ENCODE measurements around the gene ADGRG2. TPM values are rescaled to one million over a fixed set of nuclear protein-coding genes. Genes with fewer than 3 reads are reported as not detected.

The ADGRG2 gene
- total RNA-seq, 1 experiment from 2014 or later: not detected

- TF ChIP-seq ELF1 (IDR thresholded peaks at IDR 0.05; ENCODE audit: borderline replicate concordance, low read depth) (no peak), ZNF274 (IDR thresholded peaks at IDR 0.05; ENCODE audit: low read depth, low read length) (no peak), YY1 (IDR thresholded peaks at IDR 0.05; ENCODE audit: extremely low read depth, insufficient replicate concordance, low read depth, low read length) (no peak), EGR1 (IDR thresholded peaks at IDR 0.05; ENCODE audit: low read depth) (no peak)
Measured at GRCh38 chrX:18956303-18957032, 165.8 kb downstream of the ADGRG2 start (continued).

GRCh38 chrX:18955676-18956075 lies 166.6 kb downstream of the ADGRG2 start:
- BruUV-seq (replicated peaks): no TSS peak
- ChIA-PET CTCF (no interaction called here), POLR2A (no interaction called here), RAD21 (ENCODE audit: low non-redundant PET in 1 of 2, low total read pairs in 2 of 2, uncharacterized antibody in 2 of 2, unreplicated experiment in 2 of 2) (no interaction called here)
- intact Hi-C loops (cut with micrococcal nuclease): no loop called here
- Histone ChIP-seq H3K79me2 (ENCODE audit: insufficient read depth, low read length) (no peaks in the 10 kb centered on the region), H2AFZ (ENCODE audit: low read depth, low read length, poor library complexity, severe bottlenecking) (no peak overlapping the region), H3K4me1 (ENCODE audit: control insufficient read depth in 1 of 2, insufficient read depth in 2 of 2, low read length in 2 of 2) (no peaks in the 10 kb centered on the region), H3K9me2 (ENCODE audit: insufficient read depth) (no peaks in the 10 kb centered on the region), H4K20me1 (ENCODE audit: insufficient read depth) (no peaks in the 10 kb centered on the region), H3K36me3 (ENCODE audit: control insufficient read depth in 1 of 2, insufficient read depth in 2 of 2, low read length in 2 of 2) (no peaks in the 10 kb centered on the region), H3K27me3 (ENCODE audit: insufficient read depth, low read length) (no peaks in the 10 kb centered on the region), H3K9ac (ENCODE audit: low read length) (no peak overlapping the region), H3K4me3 (replicated peaks in 1 of 2; ENCODE audit: low read depth in 1 of 2, low read length in 2 of 2) (no peak overlapping the region), H3K27ac (ENCODE audit: low read depth, low read length) (no peak overlapping the region), H3K9me3 (ENCODE audit: control insufficient read depth in 1 of 2, insufficient read depth in 1 of 2, low read depth in 1 of 2, low read length in 2 of 2) (no peaks in the 10 kb centered on the region), H3K4me2 (ENCODE audit: low read length) (no peak overlapping the region)
- no peak for ATAC-seq
- no peak for DNase-seq (ENCODE audit: low read depth, low spot score)
- no peak for TF ChIP-seq SP1 (IDR thresholded peaks at IDR 0.05; ENCODE audit: low read depth)
- no peak for TF ChIP-seq ZBTB33 (IDR thresholded peaks at IDR 0.05; ENCODE audit: extremely low read depth, insufficient replicate concordance, low read length)
- TF ChIP-seq ATF3 (IDR thresholded peaks at IDR 0.05): no peak
- no peak for TF ChIP-seq ZFX (IDR thresholded peaks at IDR 0.05)
- no peak for TF ChIP-seq ZNF274 (IDR thresholded peaks at IDR 0.05; ENCODE audit: low read depth, low read length)
- no peak for TF ChIP-seq TCF7L2 (IDR thresholded peaks at IDR 0.05; ENCODE audit: borderline replicate concordance, extremely low read depth, insufficient read depth, insufficient read length)
- TF ChIP-seq JUND (IDR thresholded peaks at IDR 0.05): no peak

Measured in HCT116 (cell line).